GM12891 (cell line): ENCODE measurements around the gene CSRP1.

Experiments used
- POLR2A ChIP-seq: IDR thresholded peaks from 2 replicates; pipeline ENCODE4 v1.6.1; 2011; ENCODE audit warnings: low read depth, low read length, control low read depth
- POLR2AphosphoS5 ChIP-seq: IDR thresholded peaks from 2 replicates; pipeline ENCODE4 v1.6.1; 2011; ENCODE audit warnings: low read depth, low read length, control low read depth
- TAF1 ChIP-seq: IDR thresholded peaks from 2 replicates; pipeline ENCODE4 v1.6.1; 2011; ENCODE audit warnings: low read depth, low read length, control low read depth

DNA sequence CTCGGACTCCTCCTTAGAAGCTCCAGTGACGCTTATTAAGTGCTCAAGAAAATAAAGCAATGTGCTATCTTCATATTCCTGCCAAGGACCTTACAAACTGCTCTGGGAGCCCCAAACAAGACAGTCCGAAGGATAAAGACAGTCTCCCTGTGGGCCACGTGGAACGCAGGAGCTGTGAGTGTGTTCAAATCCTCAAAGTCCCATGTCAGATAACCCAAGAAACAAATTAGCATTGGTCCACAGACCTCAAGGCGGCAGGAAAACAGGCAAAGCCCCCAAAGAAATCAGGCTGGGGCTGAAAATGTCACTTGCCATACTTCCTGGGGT, 29.0 kb upstream of the CSRP1 start:
- TF ChIP-seq POLR2A = no peak
- TF ChIP-seq POLR2AphosphoS5 = no peak
- TF ChIP-seq TAF1 = no peak
